ENCODE data around the gene LAMA2.

The LAMA2 gene

GRCh38 chr6:129203190-129203900 is 320.4 kb downstream of the LAMA2 start:
- in situ Hi-C loops (cut with MboI; ENCODE audit: low sequenced_read_pairs, unreplicated experiment) = no loop called here
- TF ChIP-seq CTCF (IDR thresholded peaks at IDR 0.05; ENCODE audit: borderline replicate concordance, control extremely low read depth, extremely low read depth, insufficient read depth, missing control alignments) = no peak
- no peak for DNase-seq (ENCODE audit: low spot score)

- no peak for TF ChIP-seq CTCF (IDR thresholded peaks at IDR 0.05; ENCODE audit: borderline replicate concordance, control extremely low read depth, extremely low read depth, insufficient read depth, missing control alignments)
- in situ Hi-C loops (cut with MboI; ENCODE audit: low sequenced_read_pairs, unreplicated experiment) = no loop called here
- DNase-seq (ENCODE audit: low spot score) = no peak
Observed at GRCh38 chr6:129206821-129207220, 323.9 kb downstream of the LAMA2 start.

- DNase-seq (ENCODE audit: low spot score) = no peak
- in situ Hi-C loops (cut with MboI; ENCODE audit: low sequenced_read_pairs, unreplicated experiment) = no loop called here
- no peak for TF ChIP-seq CTCF (IDR thresholded peaks at IDR 0.05; ENCODE audit: borderline replicate concordance, control extremely low read depth, extremely low read depth, insufficient read depth, missing control alignments)
Observed at GRCh38 chr6:129207832-129208231, 324.9 kb downstream of the LAMA2 start.

- no peak for DNase-seq (ENCODE audit: low spot score)
- in situ Hi-C loops (cut with MboI; ENCODE audit: low sequenced_read_pairs, unreplicated experiment) = no loop called here
- TF ChIP-seq CTCF (IDR thresholded peaks at IDR 0.05; ENCODE audit: borderline replicate concordance, control extremely low read depth, extremely low read depth, insufficient read depth, missing control alignments) = no peak
Observed at GRCh38 chr6:129208415-129209034, 325.6 kb downstream of the LAMA2 start.

GRCh38 chr6:129209355-129209754 is 326.4 kb downstream of the LAMA2 start:
- no peak for DNase-seq (ENCODE audit: low spot score)
- in situ Hi-C loops (cut with MboI; ENCODE audit: low sequenced_read_pairs, unreplicated experiment) = no loop called here
- no peak for TF ChIP-seq CTCF (IDR thresholded peaks at IDR 0.05; ENCODE audit: borderline replicate concordance, control extremely low read depth, extremely low read depth, insufficient read depth, missing control alignments)

- TF ChIP-seq CTCF (IDR thresholded peaks at IDR 0.05; ENCODE audit: borderline replicate concordance, control extremely low read depth, extremely low read depth, insufficient read depth, missing control alignments) = no peak
- in situ Hi-C loops (cut with MboI; ENCODE audit: low sequenced_read_pairs, unreplicated experiment) = no loop called here
- no peak for DNase-seq (ENCODE audit: low spot score)
Observed at GRCh38 chr6:129210684-129211083, 327.7 kb downstream of the LAMA2 start.

Data from GM13976 (cell line).